ENCODE measurements around the gene RBPJL.
"Not testable (repeated sequence)": the region's sequence is repeated elsewhere in the genome, so short reads cannot be mapped to it uniquely, and the experiment has no call there.

Gene RBPJL

DNA sequence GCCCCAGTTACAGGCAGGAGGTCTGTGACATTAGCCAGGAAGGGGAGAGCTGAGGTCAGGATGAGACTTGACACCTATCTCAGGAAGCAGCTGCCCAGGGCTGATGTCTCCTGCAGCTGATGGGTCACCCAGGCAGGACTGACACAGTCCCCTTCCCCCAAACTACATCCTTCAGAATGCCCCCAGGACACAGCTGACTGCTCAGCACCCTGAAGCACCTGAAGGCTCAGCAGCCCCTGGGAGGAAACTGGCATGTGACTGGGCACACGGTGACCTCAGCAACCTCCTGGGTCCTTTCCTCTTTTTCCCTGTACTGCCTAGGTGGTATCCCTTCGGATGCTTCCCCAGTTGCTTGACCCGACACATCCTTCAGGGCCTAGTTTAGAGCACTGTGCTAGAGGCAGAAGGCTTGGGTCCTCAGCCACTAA is 39.7 kb downstream of the RBPJL start:
- Histone ChIP-seq H3K36me3 (ENCODE audit: control insufficient read depth in 5 of 5, insufficient read depth in 5 of 5, low read length in 5 of 5) (no peaks in the 10 kb centered on the region), H3K4me1 (ENCODE audit: control insufficient read depth in 5 of 5, insufficient read depth in 5 of 5, low read length in 5 of 5) (peaks cover 20 to 75% (median 64%) of the 10 kb centered on the region in 5 donors), H3K27ac (ENCODE audit: low read depth, low read length) (peak overlapping the region; percentile 92), H3K27me3 (ENCODE audit: control insufficient read depth in 5 of 5, insufficient read depth in 4 of 5, low read length in 5 of 5) (no peaks in the 10 kb centered on the region), H3K4me3 (ENCODE audit: low read depth in 1 of 5, low read length in 5 of 5) (peak overlapping the region; percentile 0 to 87 (median 79)), H3K9me3 (ENCODE audit: control insufficient read depth in 5 of 5, low read length in 5 of 5) (no peaks in the 10 kb centered on the region), H3K9ac (ENCODE audit: low read length in 5 of 5) (peak overlapping the region in 2 of 5 donors; percentile 28 to 41)

DNA sequence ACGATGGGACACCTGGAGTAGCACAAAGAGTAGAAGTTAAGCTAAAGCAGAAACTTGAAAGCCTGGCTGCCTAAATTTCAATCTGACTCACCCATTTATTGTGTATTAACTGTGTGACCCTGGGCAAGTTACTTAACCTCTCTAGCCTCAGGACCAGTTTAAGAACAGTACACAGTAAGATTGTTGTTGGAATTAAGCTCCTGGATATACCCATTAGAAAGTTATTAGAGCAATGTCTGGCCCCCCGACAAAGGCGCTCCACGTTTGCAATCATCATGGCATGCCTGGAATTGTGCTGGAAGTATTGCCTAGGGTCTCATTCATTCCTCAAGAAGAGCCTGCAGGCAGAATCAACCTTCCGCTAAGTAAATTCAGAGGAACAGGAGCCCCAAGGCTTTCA is 40.2 kb downstream of the RBPJL start:
- H3K9me3 ChIP-seq (ENCODE audit: control insufficient read depth in 5 of 5, low read length in 5 of 5): no peaks in the 10 kb centered on the region
- peaks cover 15 to 70% (median 61%) of the 10 kb centered on the region in 5 donors for H3K4me1 ChIP-seq (ENCODE audit: control insufficient read depth in 5 of 5, insufficient read depth in 5 of 5, low read length in 5 of 5)
- peak overlapping the region in 4 of 5 donors; percentile 21 to 90 (median 79) for H3K9ac ChIP-seq (ENCODE audit: low read length in 5 of 5)
- H3K36me3 ChIP-seq (ENCODE audit: control insufficient read depth in 5 of 5, insufficient read depth in 5 of 5, low read length in 5 of 5): no peaks in the 10 kb centered on the region
- peak overlapping the region; percentile 92 for H3K27ac ChIP-seq (ENCODE audit: low read depth, low read length)
- H3K4me3 ChIP-seq (ENCODE audit: low read depth in 1 of 5, low read length in 5 of 5): peak overlapping the region; percentile 71 to 87 (median 79)
- no peaks in the 10 kb centered on the region for H3K27me3 ChIP-seq (ENCODE audit: control insufficient read depth in 5 of 5, insufficient read depth in 4 of 5, low read length in 5 of 5)

DNA sequence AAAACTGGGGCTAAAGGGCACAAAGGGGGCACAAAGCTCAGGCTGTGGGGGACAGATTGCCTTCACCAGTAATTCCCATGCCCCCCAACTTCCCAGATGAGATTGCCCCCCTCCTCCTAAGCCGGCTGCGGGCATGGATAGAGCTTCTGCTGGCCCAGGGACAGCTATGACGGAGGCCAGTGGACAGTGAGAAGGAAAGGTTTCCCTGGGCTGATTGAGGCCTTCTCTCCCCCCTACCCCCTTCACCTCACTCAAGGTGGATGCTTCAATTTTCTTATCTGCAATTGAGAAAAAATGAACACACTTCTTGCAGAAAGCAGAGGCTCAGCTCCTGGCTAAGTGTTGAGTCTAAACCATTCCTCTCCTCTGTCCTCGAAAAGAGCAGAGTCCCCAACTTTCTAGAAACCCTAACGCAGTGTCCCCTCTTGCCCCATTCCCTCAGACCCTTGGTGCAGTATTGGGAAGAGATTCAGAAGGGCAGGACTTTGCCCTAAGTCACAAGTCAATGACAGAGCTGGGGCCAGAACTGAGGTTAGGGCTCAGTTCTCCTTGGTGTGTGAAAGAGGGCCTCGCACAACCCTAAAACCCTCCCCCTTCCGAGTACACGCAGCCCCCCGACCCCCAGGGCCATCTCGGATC is 40.8 kb downstream of the RBPJL start:
- H3K36me3 ChIP-seq (ENCODE audit: control insufficient read depth in 5 of 5, insufficient read depth in 5 of 5, low read length in 5 of 5): no peaks in the 10 kb centered on the region
- H3K27me3 ChIP-seq (ENCODE audit: control insufficient read depth in 5 of 5, insufficient read depth in 4 of 5, low read length in 5 of 5): no peaks in the 10 kb centered on the region
- peaks cover 12 to 64% (median 55%) of the 10 kb centered on the region in 5 donors for H3K4me1 ChIP-seq (ENCODE audit: control insufficient read depth in 5 of 5, insufficient read depth in 5 of 5, low read length in 5 of 5)
- peak overlapping the region; percentile 92 for H3K27ac ChIP-seq (ENCODE audit: low read depth, low read length)
- no peaks in the 10 kb centered on the region for H3K9me3 ChIP-seq (ENCODE audit: control insufficient read depth in 5 of 5, low read length in 5 of 5)
- peak overlapping the region; percentile 73 to 90 (median 77) for H3K9ac ChIP-seq (ENCODE audit: low read length in 5 of 5)
- peak overlapping the region; percentile 71 to 87 (median 79) for H3K4me3 ChIP-seq (ENCODE audit: low read depth in 1 of 5, low read length in 5 of 5)

DNA sequence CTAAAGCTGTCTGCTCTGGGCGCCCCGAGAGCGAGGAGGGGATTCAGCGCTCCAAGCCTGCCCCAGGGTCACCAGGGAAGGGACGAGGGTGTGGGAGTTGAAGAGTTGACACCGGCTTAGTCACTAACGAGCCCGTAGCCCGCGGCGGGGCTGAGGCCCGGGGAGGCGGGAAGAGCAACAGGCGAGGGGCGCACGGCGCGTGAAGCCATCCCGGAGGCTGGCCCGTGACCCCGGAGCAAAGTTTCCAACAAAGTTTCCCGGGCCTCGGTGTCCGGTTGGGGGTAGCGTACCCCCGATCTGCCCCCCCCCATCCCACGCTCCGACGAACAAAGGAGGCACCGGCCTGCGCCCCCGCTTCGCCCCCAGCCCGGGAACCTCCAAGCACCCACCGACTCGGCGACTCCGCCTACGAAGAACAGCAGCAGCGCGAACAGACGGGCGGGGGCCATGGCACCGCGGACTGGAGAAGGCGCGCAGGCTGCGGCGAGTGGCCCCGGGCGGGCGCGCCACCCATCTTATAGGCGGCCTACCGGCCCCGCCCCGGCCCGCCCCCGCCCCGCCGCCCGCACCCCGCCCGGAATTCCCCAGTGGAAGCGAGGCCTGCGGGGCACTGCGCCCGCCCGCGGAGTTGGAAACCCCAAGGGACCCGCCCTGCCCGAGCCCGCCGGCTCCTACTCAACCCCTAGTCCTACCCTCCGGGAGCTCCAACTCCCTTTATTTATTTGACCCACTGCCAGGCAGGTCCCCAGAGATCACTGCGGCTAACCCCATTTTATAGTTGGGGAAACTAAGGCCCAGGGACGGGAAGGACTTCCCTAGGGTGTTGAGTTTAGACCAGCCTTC is 41.5 kb downstream of the RBPJL start, which contains the start of gene SDC4:
Gene SDC4 (minus strand): TSS at position 489 of the 843 bp plus-strand sequence. CDS start 40 bp downstream, at position 449.
- peaks cover 8 to 57% (median 47%) of the 10 kb centered on the region in 5 donors for H3K4me1 ChIP-seq (ENCODE audit: control insufficient read depth in 5 of 5, insufficient read depth in 5 of 5, low read length in 5 of 5)
- H3K9ac ChIP-seq (ENCODE audit: low read length in 5 of 5): peak within 1 kb of the TSS; percentile 73 to 90 (median 77)
- H3K36me3 ChIP-seq (ENCODE audit: control insufficient read depth in 5 of 5, insufficient read depth in 5 of 5, low read length in 5 of 5): no peaks in the 10 kb centered on the region
- H3K9me3 ChIP-seq (ENCODE audit: control insufficient read depth in 5 of 5, low read length in 5 of 5): no peaks in the 10 kb centered on the region
- no peaks in the 10 kb centered on the region for H3K27me3 ChIP-seq (ENCODE audit: control insufficient read depth in 5 of 5, insufficient read depth in 4 of 5, low read length in 5 of 5)
- H3K27ac ChIP-seq (ENCODE audit: low read depth, low read length): peak within 1 kb of the TSS; percentile 92
- peak within 1 kb of the TSS; percentile 71 to 87 (median 79) for H3K4me3 ChIP-seq (ENCODE audit: low read depth in 1 of 5, low read length in 5 of 5)

DNA sequence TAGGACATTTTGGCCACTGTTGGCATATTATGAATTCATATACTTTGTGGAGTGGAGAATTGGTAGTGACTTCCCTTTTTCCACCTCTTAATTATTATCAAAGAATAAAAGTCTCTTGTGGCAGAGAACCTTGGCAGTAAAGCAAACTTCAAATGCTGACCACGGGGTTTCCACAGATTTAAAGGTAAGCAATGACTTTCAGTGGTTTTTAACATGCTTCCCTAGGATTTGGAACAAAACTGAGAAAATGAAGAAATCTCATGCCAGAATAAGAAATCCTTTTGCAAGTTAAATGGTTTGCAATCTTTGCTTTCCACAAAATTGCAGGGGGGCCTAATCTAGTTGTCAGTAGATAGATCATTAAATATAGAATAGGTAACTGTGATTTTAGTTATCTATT is 43.6 kb downstream of the RBPJL start:
- no peaks in the 10 kb centered on the region for H3K36me3 ChIP-seq (ENCODE audit: control insufficient read depth in 5 of 5, insufficient read depth in 5 of 5, low read length in 5 of 5)
- H3K27ac ChIP-seq (ENCODE audit: low read depth, low read length): peak overlapping the region; percentile 13
- no peak overlapping the region for H3K4me3 ChIP-seq (ENCODE audit: low read depth in 1 of 5, low read length in 5 of 5)
- H3K4me1 ChIP-seq (ENCODE audit: control insufficient read depth in 5 of 5, insufficient read depth in 5 of 5, low read length in 5 of 5): peaks cover 2 to 36% (median 28%) of the 10 kb centered on the region in 5 donors
- no peak overlapping the region for H3K9ac ChIP-seq (ENCODE audit: low read length in 5 of 5)
- H3K27me3 ChIP-seq (ENCODE audit: control insufficient read depth in 5 of 5, insufficient read depth in 4 of 5, low read length in 5 of 5): no peaks in the 10 kb centered on the region
- H3K9me3 ChIP-seq (ENCODE audit: control insufficient read depth in 5 of 5, low read length in 5 of 5): no peaks in the 10 kb centered on the region

DNA sequence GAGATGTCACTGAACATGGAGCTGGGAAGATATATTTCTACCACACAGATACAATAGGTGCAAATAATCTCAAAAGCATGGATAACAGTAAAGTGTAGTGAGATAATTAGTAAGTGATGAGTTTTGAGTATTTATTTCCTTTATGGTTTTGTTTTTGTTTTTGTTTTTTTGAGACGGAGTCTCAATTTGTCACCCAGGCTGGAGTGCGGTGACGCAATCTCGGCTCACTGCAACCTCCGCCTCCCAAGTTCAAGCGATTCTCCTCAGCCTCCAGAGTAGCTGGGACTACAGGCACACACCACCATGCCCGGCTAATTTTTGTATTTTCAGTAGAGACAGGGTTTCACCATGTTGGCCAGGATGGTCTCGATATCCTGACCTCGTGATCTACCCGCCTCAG is 44.2 kb downstream of the RBPJL start:
- H3K4me3 ChIP-seq (ENCODE audit: low read depth in 1 of 5, low read length in 5 of 5); H3K27me3 ChIP-seq (ENCODE audit: control insufficient read depth in 5 of 5, insufficient read depth in 4 of 5, low read length in 5 of 5); H3K9ac ChIP-seq (ENCODE audit: low read length in 5 of 5); H3K27ac ChIP-seq (ENCODE audit: low read depth, low read length); H3K9me3 ChIP-seq (ENCODE audit: control insufficient read depth in 5 of 5, low read length in 5 of 5); H3K36me3 ChIP-seq (ENCODE audit: control insufficient read depth in 5 of 5, insufficient read depth in 5 of 5, low read length in 5 of 5): not testable (repeated sequence)
- H3K4me1 ChIP-seq (ENCODE audit: control insufficient read depth in 5 of 5, insufficient read depth in 5 of 5, low read length in 5 of 5): peaks cover 0 to 30% (median 24%) of the 10 kb centered on the region in 5 donors

DNA sequence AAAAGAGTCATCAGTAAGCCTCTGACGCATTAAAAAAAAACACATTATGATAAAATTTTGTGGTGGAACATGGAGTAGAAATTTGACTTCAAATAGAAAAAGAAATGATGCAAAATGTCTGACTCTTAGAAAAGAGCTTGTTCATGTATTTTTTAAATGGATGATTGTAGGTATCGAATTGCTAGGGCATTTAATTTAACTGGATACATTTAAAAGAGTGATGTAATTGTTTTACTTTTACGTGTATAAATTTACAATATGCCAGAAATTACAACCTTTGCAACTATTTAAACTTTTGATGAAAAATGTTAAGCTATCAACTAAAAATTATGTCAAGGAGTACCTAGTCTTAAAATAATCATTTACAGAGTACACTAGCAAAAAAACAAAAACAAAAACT is 46.1 kb downstream of the RBPJL start:
- Histone ChIP-seq H3K27me3 (ENCODE audit: control insufficient read depth in 5 of 5, insufficient read depth in 4 of 5, low read length in 5 of 5) (no peaks in the 10 kb centered on the region), H3K4me3 (ENCODE audit: low read depth in 1 of 5, low read length in 5 of 5) (no peak overlapping the region), H3K36me3 (ENCODE audit: control insufficient read depth in 5 of 5, insufficient read depth in 5 of 5, low read length in 5 of 5) (no peaks in the 10 kb centered on the region), H3K4me1 (ENCODE audit: control insufficient read depth in 5 of 5, insufficient read depth in 5 of 5, low read length in 5 of 5) (peaks cover 0 to 13% (median 7%) of the 10 kb centered on the region in 5 donors), H3K27ac (ENCODE audit: low read depth, low read length) (no peak overlapping the region), H3K9ac (ENCODE audit: low read length in 5 of 5) (no peak overlapping the region), H3K9me3 (ENCODE audit: control insufficient read depth in 5 of 5, low read length in 5 of 5) (no peaks in the 10 kb centered on the region)

DNA sequence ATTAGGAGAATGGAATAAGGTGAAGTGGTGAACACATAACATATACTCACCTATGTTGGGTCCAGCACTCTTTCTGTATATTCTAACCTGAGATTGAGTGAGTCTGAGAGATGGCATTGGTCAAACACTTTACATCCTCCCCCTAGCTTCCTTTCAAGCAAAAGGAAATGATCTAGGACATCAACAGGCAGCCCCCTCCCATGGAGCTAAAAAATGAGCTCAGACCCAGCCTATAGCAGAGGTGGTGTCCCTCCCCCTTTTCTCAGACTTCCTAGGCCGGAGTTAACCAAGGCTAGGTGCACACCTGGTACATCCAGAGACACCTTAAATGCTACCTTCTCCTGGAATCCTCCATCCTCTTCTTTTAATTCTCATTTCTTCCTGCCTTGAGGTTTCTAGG is 47.1 kb downstream of the RBPJL start:
- no peaks in the 10 kb centered on the region for H3K9me3 ChIP-seq (ENCODE audit: control insufficient read depth in 5 of 5, low read length in 5 of 5)
- H3K4me3 ChIP-seq (ENCODE audit: low read depth in 1 of 5, low read length in 5 of 5): no peak overlapping the region
- no peak overlapping the region for H3K9ac ChIP-seq (ENCODE audit: low read length in 5 of 5)
- H3K36me3 ChIP-seq (ENCODE audit: control insufficient read depth in 5 of 5, insufficient read depth in 5 of 5, low read length in 5 of 5): no peaks in the 10 kb centered on the region
- H3K4me1 ChIP-seq (ENCODE audit: control insufficient read depth in 5 of 5, insufficient read depth in 5 of 5, low read length in 5 of 5): peaks cover 8 to 16% (median 12%) of the 10 kb centered on the region in 5 donors
- no peaks in the 10 kb centered on the region for H3K27me3 ChIP-seq (ENCODE audit: control insufficient read depth in 5 of 5, insufficient read depth in 4 of 5, low read length in 5 of 5)
- H3K27ac ChIP-seq (ENCODE audit: low read depth, low read length): no peak overlapping the region

DNA sequence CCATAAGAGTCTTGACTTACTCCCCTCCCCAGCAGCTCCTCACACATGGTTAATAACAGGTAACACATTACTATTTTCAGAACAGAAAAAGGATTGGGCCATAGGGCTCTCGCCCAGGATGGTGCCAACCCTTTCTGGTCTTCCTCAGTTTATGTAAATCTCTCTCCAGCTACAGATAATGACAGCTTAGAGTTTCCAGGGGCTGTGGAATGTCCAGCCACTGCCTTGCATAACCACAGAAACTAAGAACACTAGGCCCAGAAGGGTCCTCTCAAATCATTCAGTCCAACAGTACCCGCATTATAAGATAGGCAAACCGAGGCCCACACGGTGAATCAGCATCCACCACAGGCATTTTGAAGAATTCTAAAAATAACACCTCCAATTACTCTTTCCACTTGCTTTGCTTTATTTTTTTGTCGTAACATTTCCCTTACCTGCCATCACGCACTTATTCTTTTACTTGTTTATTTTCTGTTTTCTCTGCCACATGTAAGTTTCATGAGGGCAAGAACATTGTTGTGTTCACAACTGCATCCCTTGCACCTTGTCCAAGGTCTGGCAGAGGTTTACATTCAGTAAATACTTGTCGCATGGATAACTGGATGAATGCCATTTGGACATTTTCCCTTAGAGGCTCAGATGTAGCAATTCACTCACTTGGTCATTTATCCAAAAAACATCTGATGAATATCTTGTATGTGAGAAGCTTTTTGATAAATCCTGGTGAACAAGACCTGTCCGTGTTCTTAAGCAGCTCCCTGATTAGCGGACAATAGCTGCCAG is 48.0 kb downstream of the RBPJL start:
- no peak overlapping the region for H3K9ac ChIP-seq (ENCODE audit: low read length in 5 of 5)
- no peaks in the 10 kb centered on the region for H3K27me3 ChIP-seq (ENCODE audit: control insufficient read depth in 5 of 5, insufficient read depth in 4 of 5, low read length in 5 of 5)
- H3K27ac ChIP-seq (ENCODE audit: low read depth, low read length): no peak overlapping the region
- peaks cover 10 to 25% (median 20%) of the 10 kb centered on the region in 5 donors for H3K4me1 ChIP-seq (ENCODE audit: control insufficient read depth in 5 of 5, insufficient read depth in 5 of 5, low read length in 5 of 5)
- no peaks in the 10 kb centered on the region for H3K9me3 ChIP-seq (ENCODE audit: control insufficient read depth in 5 of 5, low read length in 5 of 5)
- no peaks in the 10 kb centered on the region for H3K36me3 ChIP-seq (ENCODE audit: control insufficient read depth in 5 of 5, insufficient read depth in 5 of 5, low read length in 5 of 5)
- H3K4me3 ChIP-seq (ENCODE audit: low read depth in 1 of 5, low read length in 5 of 5): no peak overlapping the region
